GM21367 (cell line): ENCODE measurements around the gene SUCLA2.
"Not testable (repeated sequence)": the region's sequence is repeated elsewhere in the genome, so short reads cannot be mapped to it uniquely, and the experiment has no call there.

ENCODE experiments used
- ATAC-seq: cut with Tn5 transposase; IDR thresholded peaks from one replicate; pipeline ENCODE4 v1.9.1; 2021; ENCODE audit not compliant: unreplicated experiment

SUCLA2 gene

DNA sequence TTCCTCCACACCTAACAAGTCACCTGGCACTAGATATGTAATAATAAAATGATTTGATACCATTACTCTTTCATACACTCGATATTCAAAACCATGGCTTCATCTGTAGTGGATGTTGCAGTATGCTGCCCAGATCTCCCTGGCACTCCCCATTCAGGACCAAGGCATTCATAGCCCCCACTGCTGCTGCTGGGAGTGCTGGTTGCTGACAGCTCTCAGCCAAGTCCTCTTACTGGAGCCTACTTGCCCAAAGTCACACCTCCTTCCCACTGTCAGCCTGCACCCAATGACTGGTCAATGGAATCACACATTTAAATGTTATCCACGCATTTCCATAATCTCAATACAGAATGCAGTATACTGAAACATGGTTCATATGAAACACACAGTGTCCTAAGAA is 3.7 kb downstream of the SUCLA2 start:
- ATAC-seq: no peak

- ATAC-seq: no peak
These were observed 9.2 kb downstream of the SUCLA2 start for GRCh38 chr13:47991859-47992258.

- no peak for ATAC-seq
These were observed 10.1 kb downstream of the SUCLA2 start for GRCh38 chr13:47990920-47991466.

- ATAC-seq: no peak
These were observed 10.6 kb downstream of the SUCLA2 start for GRCh38 chr13:47990427-47990826.

DNA sequence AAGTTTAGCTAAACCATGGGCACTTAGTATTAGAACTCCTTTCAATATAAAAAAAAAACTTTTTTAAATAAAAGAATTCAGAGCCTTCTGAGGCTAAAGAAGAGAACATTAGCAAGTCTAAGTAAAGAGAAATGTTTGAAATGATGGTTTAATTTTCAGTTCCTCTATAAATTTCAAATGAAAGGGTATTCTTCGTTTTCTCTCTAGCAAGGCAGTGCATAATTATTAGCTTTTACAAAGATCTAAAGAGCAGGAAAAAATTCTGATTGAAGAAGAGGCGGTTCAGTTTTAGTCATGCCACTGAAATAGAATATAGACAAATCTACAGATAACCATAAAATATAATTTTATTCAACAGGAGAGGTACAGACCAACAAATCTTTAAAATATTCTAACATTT is 18.0 kb downstream of the SUCLA2 start:
- no peak for ATAC-seq

GRCh38 chr13:47976325-47976724 is 24.7 kb downstream of the SUCLA2 start:
- no peak for ATAC-seq

GRCh38 chr13:47964863-47965262 is 36.2 kb downstream of the SUCLA2 start:
- ATAC-seq: no peak

DNA sequence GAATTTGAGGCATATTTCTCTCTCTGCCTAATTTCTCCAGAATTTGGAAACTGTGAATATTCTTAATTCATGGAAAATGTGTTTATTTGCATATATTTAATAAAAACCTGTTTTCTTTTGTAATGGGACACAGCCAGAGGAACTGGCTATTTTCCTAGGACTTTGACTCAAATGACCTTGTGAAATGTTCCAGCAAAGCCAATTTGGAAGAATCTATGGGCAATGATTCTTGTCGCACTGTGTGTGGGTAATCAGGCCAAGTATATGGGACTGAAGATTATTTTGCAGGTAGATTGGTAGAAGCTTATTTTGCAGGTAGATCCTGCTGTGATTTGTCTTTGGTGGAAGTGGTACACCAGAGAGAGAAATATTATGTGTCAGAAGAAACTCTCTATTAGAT is 38.8 kb downstream of the SUCLA2 start:
- no peak for ATAC-seq

GRCh38 chr13:47959468-47960247 is 41.4 kb downstream of the SUCLA2 start:
- ATAC-seq: no peak

DNA sequence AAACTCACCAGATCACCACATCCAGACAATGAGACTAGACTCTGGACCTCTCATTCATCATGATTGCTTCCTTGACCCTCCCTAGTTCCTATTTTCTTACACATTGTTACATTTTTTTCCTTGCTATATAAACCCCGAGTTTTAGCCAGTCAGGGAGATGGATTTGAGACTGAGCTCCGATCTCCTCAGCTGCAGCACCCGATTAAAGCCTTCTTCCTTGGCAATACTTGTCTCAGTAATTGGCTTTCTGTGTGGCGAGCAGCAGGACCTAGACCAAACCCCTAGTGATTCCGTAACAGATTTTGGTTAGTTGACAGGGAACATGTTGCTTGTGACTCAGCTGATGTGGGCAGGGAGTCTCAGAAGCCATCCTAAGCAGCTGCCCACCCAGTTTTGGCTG is 44.0 kb downstream of the SUCLA2 start:
- no peak for ATAC-seq

- no peak for ATAC-seq
These were observed 45.2 kb downstream of the SUCLA2 start for GRCh38 chr13:47955836-47956235.

GRCh38 chr13:47949799-47950198 is 51.3 kb downstream of the SUCLA2 start:
- ATAC-seq: no peak

DNA sequence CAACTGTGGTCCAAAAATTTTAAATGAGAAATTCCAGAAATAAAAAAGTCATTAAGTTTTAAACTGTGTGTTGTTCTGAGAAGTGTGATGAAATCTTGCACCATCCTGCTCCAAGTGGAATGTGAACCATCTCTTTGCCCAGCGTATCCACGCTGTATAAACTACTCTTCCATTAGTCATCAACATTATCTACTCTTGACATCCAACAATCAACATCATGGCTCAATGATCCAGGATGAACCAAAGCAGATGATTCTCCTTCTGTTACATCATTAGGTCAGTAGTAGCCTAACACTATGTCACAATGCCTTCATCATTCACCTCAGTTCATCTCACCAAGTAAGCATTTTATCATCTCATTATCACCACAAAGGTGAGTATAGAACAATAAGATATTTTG is 55.3 kb downstream of the SUCLA2 start:
- ATAC-seq: no peak

- not testable (repeated sequence) for ATAC-seq
These were observed 55.9 kb downstream of the SUCLA2 start for GRCh38 chr13:47945146-47945545.

DNA sequence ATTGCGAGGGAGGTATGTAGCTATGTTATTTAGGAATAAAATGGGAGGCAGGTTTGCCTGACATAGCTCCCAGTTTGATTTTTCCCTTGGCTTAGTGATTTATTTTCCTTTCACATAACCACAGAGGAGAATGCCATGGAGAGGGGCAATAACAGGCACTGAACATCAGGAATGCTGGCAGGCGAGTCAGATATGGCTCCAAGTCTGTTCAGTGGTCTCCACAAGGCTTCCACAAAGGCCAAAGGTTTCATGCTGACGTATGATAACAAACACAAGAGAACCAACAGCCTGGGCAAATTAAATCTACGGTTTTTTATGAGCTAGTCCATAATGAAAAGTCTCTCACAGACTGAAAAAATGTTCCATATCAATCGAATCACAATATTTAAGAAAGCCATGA is 66.7 kb downstream of the SUCLA2 start:
- no peak for ATAC-seq

- ATAC-seq: no peak
These were observed 67.8 kb downstream of the SUCLA2 start for GRCh38 chr13:47932950-47933923.

DNA sequence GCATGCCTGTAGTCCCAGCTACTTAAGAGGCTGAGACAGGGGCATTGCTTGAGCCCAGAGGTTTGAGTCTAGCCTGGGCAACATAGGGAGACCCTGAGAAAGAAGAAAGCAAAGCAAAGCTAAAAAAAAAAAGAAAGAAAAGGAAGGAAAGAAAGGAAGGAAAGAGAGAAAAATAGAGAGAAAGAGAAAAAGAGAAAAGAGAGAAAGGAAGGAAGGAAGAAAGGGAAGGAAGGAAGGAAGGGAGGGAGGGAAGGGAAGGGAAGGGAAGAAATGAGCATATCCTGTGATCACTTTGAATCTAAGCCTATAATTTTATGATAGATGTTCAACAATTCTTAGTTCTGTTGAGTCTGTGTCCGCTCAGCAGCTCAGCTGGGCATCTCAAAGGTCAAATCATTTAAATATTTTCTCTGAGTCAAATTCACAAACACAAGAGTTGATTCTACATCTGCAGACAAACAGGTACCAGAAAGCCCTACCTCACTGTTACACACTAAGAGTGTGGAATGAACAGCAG is 70.4 kb downstream of the SUCLA2 start:
- no peak for ATAC-seq

DNA sequence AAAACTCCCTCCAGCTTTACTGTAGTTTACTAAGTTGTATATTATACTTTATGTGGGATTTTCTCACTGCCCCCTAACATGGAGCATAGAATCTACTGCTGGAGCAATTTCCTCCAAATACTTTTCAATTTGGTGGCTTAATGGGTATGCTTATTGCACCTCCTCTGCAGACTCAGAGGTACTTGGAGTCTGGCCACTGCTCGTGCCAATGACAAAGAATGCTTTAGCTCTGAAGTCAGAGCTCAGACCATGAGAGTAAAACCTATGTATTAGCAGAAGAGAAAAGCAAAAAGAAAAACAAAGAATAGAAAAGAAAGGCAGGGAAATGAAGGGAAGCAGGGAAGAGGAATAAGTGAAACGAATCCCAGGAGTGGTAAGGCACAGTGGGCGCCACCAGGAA is 71.9 kb downstream of the SUCLA2 start:
- no peak for ATAC-seq

GRCh38 chr13:47917022-47917574 is 84.0 kb downstream of the SUCLA2 start:
- ATAC-seq: no peak

- no peak for ATAC-seq
These were observed 92.7 kb downstream of the SUCLA2 start for GRCh38 chr13:47908197-47908902.

- no peak for ATAC-seq
These were observed 96.2 kb downstream of the SUCLA2 start for GRCh38 chr13:47904891-47905290.
